ENCODE data around the gene ULK4. TPM values are rescaled to one million over a fixed set of nuclear protein-coding genes. Genes with fewer than 3 reads are reported as not detected.

Gene ULK4
- polyA plus RNA-seq, 1 of the 3 experiments (the other 2 are of a cell fraction): 6.2 TPM

- Histone ChIP-seq H3K79me2 (ENCODE audit: insufficient read depth) (no peaks in the 10 kb centered on the region), H3K4me1 (ENCODE audit: control insufficient read depth in 1 of 2, insufficient read depth in 2 of 2, low read depth in 1 of 2, low read length in 1 of 2) (peaks cover 14 to 17% of the 10 kb centered on the region in 2 experiments; a peak in 3 of 4 replicates), H3K9me2 (no peaks in the 10 kb centered on the region), H3K27ac (ENCODE audit: low read depth in 2 of 2, low read length in 1 of 2) (no peak overlapping the region), H3K4me2 (no peak overlapping the region), H3K27me3 (ENCODE audit: insufficient read depth) (no peaks in the 10 kb centered on the region), H4K20me1 (ENCODE audit: insufficient read depth) (no peaks in the 10 kb centered on the region), H2AFZ (ENCODE audit: low read depth) (no peak overlapping the region), H3K36me3 (replicated peaks in 1 of 2; ENCODE audit: control insufficient read depth in 1 of 2, insufficient read depth in 2 of 2, low read length in 1 of 2) (no peaks in the 10 kb centered on the region), H3K4me3 (ENCODE audit: low read depth in 2 of 2, low read length in 1 of 2) (no peak overlapping the region), H3K9me3 (no peaks in the 10 kb centered on the region), H3F3A (replicated peaks; ENCODE audit: insufficient read depth) (peaks cover 8% of the 10 kb centered on the region), H3K9ac (no peak overlapping the region)
- ChIA-PET POLR2A (no interaction called here), CTCF (no interaction called here)
- WGBS (ENCODE audit: low lambda C conversion rate): 92% methylated on average over 2 of the region's 2 CpGs
- DNase-seq: no peak
- TF ChIP-seq USF1 (IDR thresholded peaks at IDR 0.05; ENCODE audit: borderline replicate concordance, low read depth): no peak
- no peak for TF ChIP-seq MXI1 (IDR thresholded peaks at IDR 0.05; ENCODE audit: low read depth, low read length)
- TF ChIP-seq GABPA (IDR thresholded peaks at IDR 0.05; ENCODE audit: low read depth): no peak
- TF ChIP-seq USF2 (IDR thresholded peaks at IDR 0.05; ENCODE audit: borderline replicate concordance, low read depth, low read length): no peak
Observed at GRCh38 chr3:41334426-41334825, 627.5 kb downstream of the ULK4 start.

GRCh38 chr3:41331041-41331440, 630.9 kb downstream of the ULK4 start:
- Histone ChIP-seq H2AFZ (ENCODE audit: low read depth) (no peak overlapping the region), H3K27ac (ENCODE audit: low read depth in 2 of 2, low read length in 1 of 2) (no peak overlapping the region)

More at GRCh38 chr3:41331041-41331440, 630.9 kb downstream of the ULK4 start:
- TF ChIP-seq MEF2A (IDR thresholded peaks at IDR 0.05; ENCODE audit: borderline replicate concordance, low read depth): no peak
- no peak for TF ChIP-seq CHD2 (IDR thresholded peaks at IDR 0.05; ENCODE audit: low read length, partially characterized antibody)
- TF ChIP-seq JUND (IDR thresholded peaks at IDR 0.05): no peak
- no peak for TF ChIP-seq RAD21 (IDR thresholded peaks at IDR 0.05; ENCODE audit: low read length)
- no peak for TF ChIP-seq EP300 (IDR thresholded peaks at IDR 0.05; ENCODE audit: borderline replicate concordance in 1 of 2, low read depth in 1 of 2, low read length in 1 of 2)
- TF ChIP-seq USF1 (IDR thresholded peaks at IDR 0.05; ENCODE audit: borderline replicate concordance, low read depth): no peak
- no peaks in the 10 kb centered on the region for H3K9me2 ChIP-seq
- H4K20me1 ChIP-seq (ENCODE audit: insufficient read depth): no peaks in the 10 kb centered on the region
- DNase-seq: no peak
- H3K79me2 ChIP-seq (ENCODE audit: insufficient read depth): no peaks in the 10 kb centered on the region
- peak overlapping the region; percentile 45; the same call in 1 of the 2 replicates for H3K4me2 ChIP-seq
- POLR2A ChIA-PET: no interaction called here
- no peaks in the 10 kb centered on the region for H3K36me3 ChIP-seq (replicated peaks in 1 of 2; ENCODE audit: control insufficient read depth in 1 of 2, insufficient read depth in 2 of 2, low read length in 1 of 2)
- peaks cover 8% of the 10 kb centered on the region for H3F3A ChIP-seq (replicated peaks; ENCODE audit: insufficient read depth)
- CTCF ChIA-PET: interaction anchor here (2.7 kb wide), 1 partner anchor 10 kb away, joined by 14 read pairs; no protein-coding TSS in a partner anchor
- no peaks in the 10 kb centered on the region for H3K27me3 ChIP-seq (ENCODE audit: insufficient read depth)
- no peak overlapping the region for H3K9ac ChIP-seq
- H3K4me1 ChIP-seq (ENCODE audit: control insufficient read depth in 1 of 2, insufficient read depth in 2 of 2, low read depth in 1 of 2, low read length in 1 of 2): peaks cover 14 to 20% of the 10 kb centered on the region in 2 experiments; a peak in 3 of 4 replicates
- no peak overlapping the region for H3K4me3 ChIP-seq (ENCODE audit: low read depth in 2 of 2, low read length in 1 of 2)
- 94% methylated on average over 3 of the region's 3 CpGs for WGBS (ENCODE audit: low lambda C conversion rate)
- H3K9me3 ChIP-seq: no peaks in the 10 kb centered on the region
